Smooth muscle cell of the brain vasculature (primary cell): ENCODE data around the gene USP21.
A peak's percentile ranks its signal among the peaks of the same experiment; 100 is the strongest.

ENCODE experiments used
- DNase-seq: peaks from one replicate; pipeline ENCODE4 v3.0.0-alpha.2; 2012; ENCODE audit warnings: low read depth, low spot score

The USP21 gene

DNA sequence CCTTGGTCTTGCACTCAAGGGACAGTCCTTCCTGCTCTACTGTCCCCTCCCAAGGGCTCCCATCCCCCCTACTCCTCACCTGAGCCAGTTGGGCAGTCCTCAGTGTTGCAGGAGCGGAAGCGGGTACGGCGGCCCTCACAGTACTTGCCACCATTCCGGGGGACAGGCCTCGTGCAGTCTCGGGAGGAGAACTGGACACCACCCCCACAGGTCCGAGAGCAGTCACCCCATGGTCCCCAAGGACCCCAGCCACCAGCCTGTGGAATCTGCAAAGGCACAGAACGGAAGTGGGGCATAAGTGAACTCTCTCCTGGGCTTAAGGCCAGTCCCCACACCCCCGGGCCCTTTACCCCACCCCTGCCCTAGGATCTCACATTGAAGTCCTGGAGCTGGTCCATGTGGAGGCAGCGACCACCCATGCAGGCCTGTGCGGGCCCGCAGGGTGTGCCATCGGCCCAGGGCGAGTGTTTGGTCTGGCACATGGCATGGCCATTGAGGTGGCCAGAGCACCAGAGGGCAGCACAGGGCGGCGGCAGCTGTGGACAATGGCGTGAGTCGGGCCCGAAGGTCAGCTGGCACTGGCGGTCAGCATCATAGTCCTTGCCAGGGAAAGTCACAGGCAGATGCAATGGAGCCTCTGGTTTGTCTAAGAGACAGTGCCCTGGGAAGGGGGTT lies 34.4 kb downstream of the USP21 start:
- DNase-seq, result no peak

DNA sequence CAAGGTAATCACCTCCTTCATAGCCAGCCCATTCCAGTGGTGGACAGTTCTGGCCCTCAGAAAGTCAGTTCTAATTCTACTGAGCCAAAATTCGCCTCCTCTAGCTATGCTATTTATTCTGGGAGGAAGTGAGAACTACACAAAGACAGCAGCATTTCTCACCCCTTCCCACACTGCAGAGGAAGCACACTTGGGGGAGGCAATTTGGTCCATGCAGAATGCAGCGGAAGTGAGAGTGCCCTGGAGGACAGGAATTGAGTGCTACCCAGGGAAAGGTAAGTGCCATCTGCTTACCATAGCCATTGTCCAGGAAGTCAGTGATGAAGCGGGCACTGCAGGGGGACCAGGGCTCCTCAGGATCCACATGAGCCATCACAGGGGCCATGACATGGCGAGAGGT lies 35.9 kb downstream of the USP21 start:
- no peak for DNase-seq

DNA sequence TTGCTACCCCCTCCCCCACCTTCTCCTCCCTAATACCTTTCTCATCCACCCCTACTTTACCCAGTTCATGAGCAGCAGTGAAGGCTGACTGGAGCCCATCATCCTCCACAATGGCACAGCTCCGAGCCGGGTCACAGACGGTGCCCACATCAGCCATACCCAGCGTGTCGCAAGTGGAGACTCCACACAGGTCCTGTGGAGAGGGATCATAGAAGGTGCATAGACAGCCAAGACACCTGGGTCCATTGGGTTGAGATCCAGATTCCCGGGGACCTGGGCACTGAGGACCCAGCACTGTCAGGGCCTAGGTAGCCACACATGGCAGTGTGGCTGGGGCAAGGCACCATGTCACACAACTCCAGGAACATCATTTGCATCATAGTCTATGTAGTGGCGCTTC lies 36.8 kb downstream of the USP21 start:
- no peak for DNase-seq

DNA sequence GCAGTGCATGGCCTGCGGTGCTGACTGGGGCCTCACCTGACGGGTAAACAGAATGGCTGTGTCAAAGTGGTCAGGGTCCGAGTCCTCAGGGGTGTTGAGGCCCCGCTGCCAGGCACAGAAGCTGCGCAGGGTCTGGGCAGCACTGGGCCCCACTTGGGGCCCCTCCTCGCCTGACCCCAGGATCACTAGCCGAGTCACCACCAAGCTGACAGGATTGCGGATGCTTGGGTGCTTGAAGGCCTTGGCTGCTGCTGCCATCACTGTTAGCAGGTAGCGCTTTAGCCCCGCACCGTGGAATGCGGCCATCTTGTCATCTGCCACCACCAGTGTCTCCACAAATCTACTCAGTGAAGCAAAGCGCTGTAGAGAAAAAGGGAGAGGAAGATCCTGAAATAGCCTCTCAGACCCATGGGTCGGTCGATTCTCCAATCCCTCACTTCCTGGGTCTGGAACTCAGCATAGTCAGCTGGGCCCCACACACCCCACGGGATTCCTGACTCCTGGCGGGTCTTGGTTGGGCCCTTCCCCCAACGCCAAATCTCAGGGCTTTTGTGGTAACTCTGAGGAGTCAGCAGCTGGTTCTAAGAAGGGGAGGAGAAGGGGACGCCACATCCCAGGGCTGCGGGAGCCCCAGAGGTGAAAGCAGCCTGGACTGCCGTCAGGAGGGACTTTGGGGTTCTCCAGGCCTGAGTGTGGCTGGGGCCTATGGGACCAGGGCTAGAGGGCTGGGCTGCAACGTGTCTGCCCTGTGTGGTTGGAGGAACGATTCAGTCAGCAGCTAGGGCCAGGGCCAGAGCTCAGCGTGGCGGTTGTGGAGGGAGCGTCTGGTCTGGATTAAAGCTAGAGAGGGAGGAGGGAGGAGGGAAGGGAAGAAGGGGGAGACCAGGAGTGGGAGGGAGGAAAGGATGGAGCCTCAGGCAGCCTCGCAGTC lies 37.5 kb downstream of the USP21 start:
- DNase-seq, result no peak

DNA sequence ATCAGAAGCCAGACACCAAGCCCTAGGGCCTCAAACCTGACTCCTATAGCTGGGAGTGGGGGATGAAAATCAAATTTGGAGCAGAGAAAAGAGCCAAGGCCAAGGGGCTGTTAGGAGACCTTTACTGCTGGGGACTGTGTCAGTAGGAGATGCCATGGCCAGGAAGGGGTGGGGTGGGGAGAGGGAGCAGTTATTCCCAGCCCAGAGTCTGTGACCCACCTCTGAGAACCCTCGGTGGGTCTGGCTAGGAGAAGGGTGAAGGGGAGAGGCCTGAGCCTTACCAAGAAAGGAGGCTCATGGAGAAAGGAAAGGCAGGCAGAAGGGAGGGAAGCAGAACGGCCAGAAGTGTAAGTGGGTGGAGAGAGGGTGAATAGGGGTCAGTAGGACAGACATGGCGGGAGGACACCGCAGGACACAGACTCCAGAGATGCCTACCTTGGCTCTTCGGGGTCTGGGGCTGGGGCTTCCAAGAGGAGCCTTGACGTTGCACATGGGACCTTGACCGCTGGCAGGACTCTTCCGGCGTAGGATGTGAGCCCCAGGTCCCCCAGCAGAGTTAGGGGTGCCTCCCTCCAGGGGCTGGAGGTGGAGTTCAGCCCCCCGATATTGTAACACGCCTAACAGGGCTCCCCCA lies 38.4 kb downstream of the USP21 start:
- no peak for DNase-seq

DNA sequence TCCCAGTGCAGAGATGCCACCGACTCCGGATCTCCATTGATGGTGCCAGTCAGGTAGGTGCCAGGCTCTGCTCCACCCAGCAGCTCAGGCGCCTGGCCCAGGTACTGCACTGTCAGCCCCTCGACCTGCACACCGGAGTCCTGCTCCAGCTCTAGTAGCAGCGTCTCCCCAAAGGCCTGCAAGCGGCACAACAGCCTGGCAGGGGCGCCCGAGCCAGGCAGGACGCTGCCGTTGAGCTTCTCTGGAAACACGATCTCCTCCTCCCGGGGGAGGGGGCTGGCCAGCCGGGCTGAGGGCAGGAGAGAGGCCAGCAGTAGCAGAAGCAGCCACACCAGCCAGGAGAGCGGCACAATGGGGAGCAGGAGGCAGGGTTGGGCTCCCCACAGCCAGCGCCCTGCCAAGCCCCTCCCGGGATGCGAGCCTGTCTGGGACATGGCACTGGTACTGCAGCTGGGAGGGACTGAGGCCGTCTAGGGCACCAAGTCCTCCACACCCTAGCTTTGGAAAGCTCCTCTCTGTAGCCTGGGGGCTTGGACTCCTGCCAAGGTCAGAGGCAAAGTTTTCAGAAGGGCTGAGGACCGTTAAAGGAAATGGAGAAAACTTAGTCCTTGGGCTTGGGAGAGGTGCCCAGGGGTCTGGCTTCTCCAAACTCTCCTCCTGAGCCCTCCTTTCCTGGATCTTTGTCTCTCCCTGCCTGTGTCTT lies 39.0 kb downstream of the USP21 start:
- no peak for DNase-seq

DNA sequence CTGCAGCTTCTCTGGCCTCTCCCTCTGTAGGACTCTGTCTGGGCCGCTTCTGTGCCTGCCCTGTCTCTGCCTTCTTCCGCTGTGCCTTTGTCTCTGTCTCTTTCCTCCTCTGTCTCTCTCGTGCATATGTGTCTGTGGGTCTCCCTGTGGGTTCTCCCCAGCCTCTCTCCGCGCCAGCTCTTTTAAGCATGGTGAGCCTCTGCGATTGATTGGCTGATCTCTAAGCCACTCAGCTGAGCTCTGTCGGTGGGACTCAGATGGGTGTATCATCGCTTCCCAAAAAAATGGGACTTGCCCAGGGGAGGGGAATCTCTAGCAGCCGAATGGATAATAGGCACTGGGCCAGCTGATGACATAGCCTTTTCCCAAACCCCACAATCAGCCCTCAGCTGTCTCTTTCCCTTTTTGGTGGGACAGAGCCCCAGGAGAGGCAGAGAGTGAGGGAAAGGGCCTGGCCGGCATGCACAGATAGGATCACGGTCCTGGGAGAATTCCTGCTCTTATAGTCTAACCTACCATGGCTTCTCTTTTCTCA lies 39.7 kb downstream of the USP21 start, which contains the start of gene ADAMTS4:
Gene ADAMTS4 (minus strand): TSS at position 158 of the 535 bp plus-strand sequence. CDS start 427 bp downstream, outside the sequence.
- DNase-seq, result no peak

DNA sequence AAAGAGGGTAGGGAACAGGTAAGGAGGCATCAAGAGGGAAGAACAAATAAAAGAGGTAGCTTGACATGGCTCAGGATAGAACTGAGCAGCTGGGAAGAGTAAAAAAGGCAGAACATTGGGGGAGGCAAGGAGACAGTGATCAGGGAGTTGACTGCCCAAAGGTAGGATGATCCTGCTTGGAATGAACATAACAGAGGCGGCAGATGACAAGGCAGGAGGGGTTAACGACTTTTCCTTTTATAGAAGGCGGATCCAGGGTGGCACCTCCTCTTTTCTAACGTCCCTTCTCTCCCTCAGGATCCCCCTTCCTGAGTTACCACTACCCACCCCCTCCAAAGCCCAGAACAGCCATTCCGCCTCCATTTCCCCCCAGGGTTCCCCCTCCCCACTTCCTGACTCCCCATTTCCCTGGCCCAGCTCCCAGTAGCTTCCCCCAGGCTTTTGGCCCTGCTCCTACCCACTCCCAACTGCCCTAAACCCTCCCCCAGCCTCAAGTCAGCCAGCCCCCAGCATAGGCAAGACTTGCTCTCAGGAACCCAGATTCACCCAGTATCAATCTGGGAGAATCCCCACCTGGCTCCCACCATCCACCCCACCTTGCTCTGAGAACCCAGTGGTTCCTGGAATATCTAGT lies 40.3 kb downstream of the USP21 start:
- no peak for DNase-seq

GRCh38 chr1:161200421-161200991 lies 41.2 kb downstream of the USP21 start:
- no peak for DNase-seq

GRCh38 chr1:161200992-161201835 lies 41.9 kb downstream of the USP21 start:
- DNase-seq, result no peak

- DNase-seq, result peak; percentile 97
These were observed 42.8 kb downstream of the USP21 start, which contains the start of gene NDUFS2 for GRCh38 chr1:161201836-161202712. NDUFS2 (plus strand) TSS chr1:161202367; CDS start chr1:161202386, 19 bp downstream.

GRCh38 chr1:161206411-161207140 lies 47.3 kb downstream of the USP21 start:
- no peak for DNase-seq

DNA sequence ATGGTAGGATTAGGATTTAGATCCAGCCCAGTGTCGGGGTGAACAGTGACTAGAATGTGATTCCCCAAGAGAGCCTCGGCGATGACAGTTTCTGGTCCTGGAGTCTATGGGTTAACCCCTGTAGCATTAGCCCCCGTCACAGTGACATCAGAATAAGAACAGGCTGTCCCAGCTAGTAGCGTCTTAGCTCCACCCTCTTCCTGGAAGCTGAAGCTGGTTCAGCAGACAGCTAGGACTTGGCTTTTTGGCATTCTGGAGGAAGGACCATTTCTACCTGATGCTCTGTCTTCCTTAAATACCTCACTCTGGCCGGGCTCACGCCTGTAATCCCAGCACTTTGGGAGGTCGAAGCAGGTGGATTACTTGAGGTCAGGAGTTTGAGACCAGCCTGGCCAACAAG lies 47.9 kb downstream of the USP21 start:
- DNase-seq, result no peak

DNA sequence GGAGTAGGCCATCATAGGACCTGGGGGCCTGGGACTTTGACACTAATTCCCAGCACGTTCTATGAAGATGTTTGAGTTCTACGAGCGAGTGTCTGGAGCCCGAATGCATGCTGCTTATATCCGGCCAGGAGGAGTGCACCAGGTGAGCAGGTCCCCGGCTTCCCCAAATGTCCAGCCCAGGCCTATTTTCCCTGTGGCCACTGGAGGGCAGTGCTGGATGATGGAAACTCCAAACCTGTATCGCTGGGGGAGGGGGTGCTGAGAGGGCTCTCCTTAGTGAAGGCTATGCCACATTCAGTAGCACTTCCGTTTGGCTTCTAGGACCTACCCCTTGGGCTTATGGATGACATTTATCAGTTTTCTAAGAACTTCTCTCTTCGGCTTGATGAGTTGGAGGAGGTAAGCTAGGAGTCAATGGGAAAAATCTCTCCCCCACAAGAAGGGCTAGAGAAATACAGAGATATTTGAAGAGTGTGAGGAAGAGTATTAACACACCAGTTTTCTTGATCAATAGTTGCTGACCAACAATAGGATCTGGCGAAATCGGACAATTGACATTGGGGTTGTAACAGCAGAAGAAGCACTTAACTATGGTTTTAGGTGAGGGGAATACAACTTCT lies 50.6 kb downstream of the USP21 start:
- no peak for DNase-seq

- no peak for DNase-seq
These were observed 55.1 kb downstream of the USP21 start for GRCh38 chr1:161214369-161214768.

DNA sequence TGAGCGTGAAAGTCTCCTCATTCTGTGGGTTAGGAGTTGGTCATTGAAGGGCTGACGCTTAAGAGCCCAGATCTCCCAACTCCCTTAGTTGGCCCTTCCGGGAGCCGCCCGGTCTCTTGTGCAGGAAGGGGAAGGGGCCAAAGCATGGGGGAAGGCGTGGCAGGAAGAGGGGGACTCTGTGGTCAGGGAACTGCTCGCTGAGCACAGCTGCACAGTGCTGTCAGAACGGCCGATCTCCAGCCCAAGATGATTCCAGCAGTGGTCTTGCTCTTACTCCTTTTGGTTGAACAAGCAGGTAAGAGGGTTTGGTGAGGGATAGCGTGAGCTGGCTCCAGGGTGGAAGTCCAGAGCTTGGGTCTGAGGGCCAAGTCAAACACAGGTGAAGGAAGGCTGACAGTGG lies 55.8 kb downstream of the USP21 start, which contains the start of gene FCER1G:
Gene FCER1G (plus strand): TSS at position 220 of the 400 bp plus-strand sequence. CDS start 27 bp downstream, at position 247.
- DNase-seq, result no peak
